ENCODE results near the gene MARF1. TPM values are rescaled to one million over a fixed set of nuclear protein-coding genes. Genes with fewer than 3 reads are reported as not detected.
"Not testable (repeated sequence)": the region's sequence is repeated elsewhere in the genome, so short reads cannot be mapped to it uniquely, and the experiment has no call there.

MARF1 gene
- total RNA-seq, 4 donors from 2014 or later, result 31.2 to 43.2 (median 35.7) TPM

DNA sequence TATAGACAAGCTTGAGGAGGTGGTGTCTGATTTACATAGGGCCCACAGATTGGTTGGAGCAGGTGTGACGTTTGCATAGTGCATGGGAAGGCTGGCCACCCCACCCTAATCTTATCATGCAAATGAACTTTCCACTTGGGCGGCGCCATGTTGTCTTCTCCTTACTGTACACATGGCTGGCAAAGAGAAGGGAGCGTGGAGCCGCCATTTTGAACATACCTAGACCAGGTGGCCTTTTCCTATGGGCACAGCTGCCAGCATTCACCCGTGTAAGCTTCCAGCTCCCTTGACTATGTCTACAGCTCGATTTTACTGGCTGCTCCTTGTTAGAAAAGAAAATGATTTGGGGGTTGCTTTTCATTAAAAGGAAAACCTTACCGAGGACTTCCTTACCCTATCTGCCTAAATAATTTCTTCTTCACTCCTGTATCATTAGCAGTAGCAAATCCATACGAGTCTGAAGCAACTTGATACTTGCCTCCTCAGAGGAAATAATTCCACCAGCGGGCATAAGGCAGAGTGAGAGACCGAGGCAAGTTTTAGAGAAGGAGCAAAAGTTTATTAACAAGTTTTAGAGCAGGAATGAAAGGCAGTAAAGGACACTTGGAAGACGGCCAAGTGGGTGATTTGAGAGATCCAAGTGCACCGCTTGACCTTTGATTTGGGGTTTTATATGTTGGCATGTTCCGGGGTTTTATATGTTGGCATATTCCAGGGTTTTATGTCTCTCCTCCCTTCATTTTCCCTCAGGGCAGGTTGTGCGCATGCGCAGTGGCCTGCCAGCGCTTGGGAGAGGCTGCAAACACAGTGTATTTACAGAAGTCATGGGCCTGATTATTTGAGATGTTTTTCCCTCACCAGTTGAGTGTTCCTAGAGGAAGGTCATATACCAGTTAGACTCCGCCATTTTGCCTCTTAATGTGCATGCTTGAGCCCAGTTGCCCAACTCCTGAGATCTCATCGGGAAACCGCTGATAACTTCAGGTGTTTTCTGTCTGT is 65.7 kb downstream of the MARF1 start:
- 85 to 91% methylated on average over 20 of the region's 20 CpGs for WGBS, 2 donors
- H3K4me3 ChIP-seq (ENCODE audit: low read depth, poor library complexity, severe bottlenecking), result no peak overlapping the region
- intact Hi-C loops (cut with DNase I; ENCODE audit: low total_unique reads), result no loop called here
- TF ChIP-seq, protein P1, sequence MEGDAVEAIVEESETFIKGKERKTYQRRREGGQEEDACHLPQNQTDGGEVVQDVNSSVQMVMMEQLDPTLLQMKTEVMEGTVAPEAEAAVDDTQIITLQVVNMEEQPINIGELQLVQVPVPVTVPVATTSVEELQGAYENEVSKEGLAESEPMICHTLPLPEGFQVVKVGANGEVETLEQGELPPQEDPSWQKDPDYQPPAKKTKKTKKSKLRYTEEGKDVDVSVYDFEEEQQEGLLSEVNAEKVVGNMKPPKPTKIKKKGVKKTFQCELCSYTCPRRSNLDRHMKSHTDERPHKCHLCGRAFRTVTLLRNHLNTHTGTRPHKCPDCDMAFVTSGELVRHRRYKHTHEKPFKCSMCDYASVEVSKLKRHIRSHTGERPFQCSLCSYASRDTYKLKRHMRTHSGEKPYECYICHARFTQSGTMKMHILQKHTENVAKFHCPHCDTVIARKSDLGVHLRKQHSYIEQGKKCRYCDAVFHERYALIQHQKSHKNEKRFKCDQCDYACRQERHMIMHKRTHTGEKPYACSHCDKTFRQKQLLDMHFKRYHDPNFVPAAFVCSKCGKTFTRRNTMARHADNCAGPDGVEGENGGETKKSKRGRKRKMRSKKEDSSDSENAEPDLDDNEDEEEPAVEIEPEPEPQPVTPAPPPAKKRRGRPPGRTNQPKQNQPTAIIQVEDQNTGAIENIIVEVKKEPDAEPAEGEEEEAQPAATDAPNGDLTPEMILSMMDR (IDR thresholded peaks at IDR 0.05), result no peak
- TF ChIP-seq POLR2A (IDR thresholded peaks at IDR 0.05), result no peak
- DNase-seq (ENCODE audit: low spot score in 2 of 2), result no peak

DNA sequence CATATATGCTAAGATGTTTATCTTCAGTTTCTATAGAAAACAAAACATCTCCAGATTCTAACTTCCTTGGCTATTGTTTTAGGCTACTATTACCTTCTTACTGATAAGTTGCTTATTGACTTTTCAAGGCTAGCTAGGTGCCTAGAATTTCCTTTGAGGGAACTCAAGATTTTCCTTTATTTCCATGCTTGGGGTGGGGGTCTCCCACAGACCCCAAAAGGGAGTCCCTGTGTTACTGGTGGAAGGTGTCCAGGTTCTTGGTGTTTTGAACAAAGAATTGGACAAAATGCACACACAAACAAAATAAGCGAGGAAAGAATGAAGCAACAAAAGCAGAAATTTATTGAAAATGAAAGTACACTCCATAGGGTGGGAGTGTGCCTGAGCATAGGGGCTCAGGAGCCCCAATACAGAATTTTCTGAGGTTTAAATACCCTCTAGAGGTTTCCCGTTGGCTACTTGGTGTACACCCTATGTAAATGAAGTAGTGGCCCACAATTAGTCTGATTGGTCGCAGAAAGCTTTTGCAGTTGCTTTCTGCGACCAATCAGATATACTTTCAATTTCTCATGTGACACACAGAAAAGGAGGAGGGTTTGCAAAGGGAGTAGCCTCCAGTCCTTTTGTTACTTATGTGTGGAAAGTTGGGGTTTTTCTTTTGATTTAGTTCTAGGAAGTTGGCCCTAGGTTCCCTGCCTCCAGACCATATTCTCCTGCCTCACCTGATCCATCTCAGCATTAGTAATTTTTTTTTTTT is 67.5 kb downstream of the MARF1 start:
- H3K4me3 ChIP-seq (ENCODE audit: low read depth, poor library complexity, severe bottlenecking), result no peak overlapping the region
- no peak for DNase-seq (ENCODE audit: low spot score in 2 of 2)
- intact Hi-C loops (cut with DNase I; ENCODE audit: low total_unique reads), result no loop called here
- 97 to 98% methylated on average over 4 of the region's 4 CpGs for WGBS, 2 donors
- TF ChIP-seq, protein P1 (IDR thresholded peaks at IDR 0.05), result no peak
- TF ChIP-seq POLR2A (IDR thresholded peaks at IDR 0.05), result no peak

GRCh38 chr16:15574614-15574948 is 68.4 kb downstream of the MARF1 start:
- no peak for DNase-seq (ENCODE audit: low spot score in 2 of 2)
- intact Hi-C loops (cut with DNase I; ENCODE audit: low total_unique reads), result no loop called here
- no peak overlapping the region for H3K4me3 ChIP-seq (ENCODE audit: low read depth, poor library complexity, severe bottlenecking)
- TF ChIP-seq POLR2A (IDR thresholded peaks at IDR 0.05), result no peak
- TF ChIP-seq, protein P1 (IDR thresholded peaks at IDR 0.05), result no peak
- WGBS, 2 donors, result 94 to 98% methylated on average over 10 of the region's 10 CpGs

DNA sequence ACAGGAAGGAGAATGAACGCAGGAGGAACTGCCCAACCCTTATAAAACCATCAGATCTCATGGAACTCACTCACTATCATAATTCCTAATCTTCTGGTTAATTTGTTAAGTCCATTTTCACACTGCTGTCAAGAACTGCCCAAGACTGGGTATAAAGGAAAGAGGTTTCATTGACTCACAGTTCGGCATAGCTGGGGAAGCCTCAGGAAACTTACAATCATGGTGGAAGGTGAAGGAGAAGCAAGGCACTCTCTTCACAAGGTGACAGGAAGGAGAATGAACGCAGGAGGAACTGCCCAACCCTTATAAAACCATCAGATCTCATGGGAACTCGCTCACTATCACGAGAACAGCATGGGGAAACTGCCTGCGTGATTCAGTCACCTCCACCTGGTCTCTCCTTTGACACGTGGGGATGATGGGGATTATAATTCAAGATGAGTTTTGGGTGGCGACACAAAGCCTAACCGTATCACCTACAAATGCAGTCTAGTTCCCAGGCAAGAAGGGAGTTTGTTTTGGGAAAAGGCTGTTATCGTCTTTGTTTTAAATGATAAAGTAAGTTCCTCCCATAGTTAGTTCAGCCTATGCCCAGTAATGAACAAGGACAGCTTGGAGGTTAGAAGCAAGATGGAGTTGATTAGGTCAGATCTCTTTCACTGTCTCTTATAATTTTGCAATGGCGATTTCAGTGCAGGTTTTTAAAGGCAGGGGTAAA is 68.9 kb downstream of the MARF1 start:
- WGBS, 2 donors, result 93 to 94% methylated on average over 11 of the region's 11 CpGs
- DNase-seq (ENCODE audit: low spot score in 2 of 2); intact Hi-C loops (cut with DNase I; ENCODE audit: low total_unique reads); H3K4me3 ChIP-seq (ENCODE audit: low read depth, poor library complexity, severe bottlenecking): not testable (repeated sequence)

GRCh38 chr16:15573274-15573895 is 69.6 kb downstream of the MARF1 start:
- WGBS, 2 donors, result 78 to 88% methylated on average over 7 of the region's 7 CpGs
- intact Hi-C loops (cut with DNase I; ENCODE audit: low total_unique reads), result no loop called here
- H3K4me3 ChIP-seq (ENCODE audit: low read depth, poor library complexity, severe bottlenecking), result no peak overlapping the region
- TF ChIP-seq, protein P1 (IDR thresholded peaks at IDR 0.05), result no peak
- TF ChIP-seq POLR2A (IDR thresholded peaks at IDR 0.05), result no peak
- DNase-seq (ENCODE audit: low spot score in 2 of 2), result no peak

All from lower leg skin (tissue), 4 donors.